T-helper 17 cell (primary cell): Measurements from ENCODE around the gene LYZ. TPM values are rescaled to one million over a fixed set of nuclear protein-coding genes. Genes with fewer than 3 reads are reported as not detected.

Experiments used
- total RNA-seq, 4 donors: library from RNA in 2 of 4; stranded (reverse) in 2 of 4; gene quantifications; one replicate each; pipeline ENCODE4 v1.2.3 and lab custom pipeline; 2022 to 2026

LYZ gene
- total RNA-seq, 2 donors from 2014 or later = 66.3 to 134 TPM

Other genes starting within 250 kb of the LYZ start
- gene CPSF6, start 108.8 kb upstream of the LYZ start, total RNA-seq = 10 to 100 TPM; 85.4 to 87.3 TPM
- 10 to 100 TPM; 34.0 to 36.7 TPM for gene YEATS4, start 11.4 kb downstream of the LYZ start, total RNA-seq
- 10 to 100 TPM; 26.8 to 27.9 TPM for gene FRS2, start 122.0 kb downstream of the LYZ start, total RNA-seq
- gene CCT2, start 237.1 kb downstream of the LYZ start, total RNA-seq = 100 to 1,000 TPM; 197 to 229 TPM